Measurements from ENCODE around the gene ZMAT1.
"Not testable (repeated sequence)": the region's sequence is repeated elsewhere in the genome, so short reads cannot be mapped to it uniquely, and the experiment has no call there.

The ZMAT1 gene

DNA sequence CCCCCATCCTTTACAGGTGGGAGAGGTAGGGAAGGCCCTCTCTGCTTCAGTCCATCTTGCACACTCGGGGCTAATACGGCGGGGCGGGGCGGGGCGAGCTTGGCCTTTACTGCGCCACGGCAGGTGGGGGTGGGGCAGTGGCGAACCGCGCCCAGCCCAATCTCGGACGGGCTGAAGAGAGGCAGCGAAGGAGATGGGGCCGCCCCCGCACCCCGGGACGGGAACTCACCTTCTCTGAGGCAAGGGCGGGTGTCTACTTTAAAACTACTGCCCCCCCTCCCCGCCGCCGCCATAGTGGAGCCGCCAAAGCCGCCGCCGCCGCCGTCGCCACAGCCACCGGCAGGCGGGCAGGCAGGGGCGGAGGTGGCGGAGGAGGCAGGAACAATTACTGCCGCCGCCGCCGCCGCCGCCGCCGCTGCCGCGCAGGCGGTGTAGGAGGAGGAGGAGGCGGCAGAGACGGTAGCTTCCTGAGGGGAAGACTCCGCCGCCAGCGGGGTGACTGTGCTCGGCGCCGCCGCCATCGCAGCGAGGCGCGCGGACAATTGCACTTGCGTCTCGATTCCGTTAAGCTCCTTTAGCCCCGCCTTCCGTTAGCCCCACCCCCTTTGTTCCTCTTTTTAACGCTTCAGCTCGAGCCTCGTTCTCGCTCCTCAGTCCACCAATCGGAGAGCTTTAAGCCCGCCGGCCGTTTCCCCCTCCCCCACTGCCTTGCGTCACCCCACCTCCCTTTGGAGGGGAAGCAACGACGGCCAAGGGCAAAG is at the start of gene ZMAT1:
ZMAT1 (minus strand) TSS at position 540 of the 761 bp plus-strand sequence; CDS start at position 521, 19 bp downstream.
- DNase-seq: peak; percentile 93

DNA sequence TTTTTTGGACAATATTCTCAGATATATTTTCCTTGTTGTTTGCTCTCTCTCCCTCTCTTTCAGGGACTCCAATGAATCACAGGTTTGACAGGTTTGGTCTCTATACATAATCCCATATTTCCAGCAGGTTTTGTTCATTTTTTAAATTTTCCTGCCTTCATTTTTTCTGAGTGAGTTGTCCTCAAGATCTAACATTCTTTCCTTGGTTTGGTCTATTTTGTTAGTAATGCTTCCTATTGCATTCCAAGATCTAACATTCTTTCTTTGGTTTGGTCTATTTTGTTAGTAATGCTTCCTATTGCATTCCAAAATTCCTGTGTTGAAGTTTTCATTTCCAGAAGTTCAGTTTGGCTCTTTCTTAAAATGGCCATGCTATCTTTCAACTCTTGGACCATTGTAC is 45.3 kb upstream of the ZMAT1 start:
- no peak for DNase-seq

DNA sequence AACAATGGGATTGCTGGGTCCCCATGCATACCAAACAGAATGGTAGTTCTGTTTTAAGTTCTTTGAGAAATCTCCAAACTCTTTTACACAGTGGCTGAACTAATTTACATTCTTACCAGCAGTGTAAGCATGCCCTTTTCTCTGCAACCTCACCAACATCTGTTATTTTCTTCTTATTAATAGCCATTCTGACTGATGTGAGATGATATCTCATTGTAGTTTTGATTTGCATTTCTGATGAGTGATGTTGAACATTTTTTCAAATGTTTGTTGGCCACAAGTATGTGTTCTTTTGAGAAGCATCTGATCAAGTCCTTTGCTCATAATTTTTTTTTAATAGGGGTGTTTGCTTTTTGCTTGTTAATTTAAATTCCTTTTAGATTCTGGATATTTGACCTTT is 41.2 kb upstream of the ZMAT1 start:
- no peak for DNase-seq

DNA sequence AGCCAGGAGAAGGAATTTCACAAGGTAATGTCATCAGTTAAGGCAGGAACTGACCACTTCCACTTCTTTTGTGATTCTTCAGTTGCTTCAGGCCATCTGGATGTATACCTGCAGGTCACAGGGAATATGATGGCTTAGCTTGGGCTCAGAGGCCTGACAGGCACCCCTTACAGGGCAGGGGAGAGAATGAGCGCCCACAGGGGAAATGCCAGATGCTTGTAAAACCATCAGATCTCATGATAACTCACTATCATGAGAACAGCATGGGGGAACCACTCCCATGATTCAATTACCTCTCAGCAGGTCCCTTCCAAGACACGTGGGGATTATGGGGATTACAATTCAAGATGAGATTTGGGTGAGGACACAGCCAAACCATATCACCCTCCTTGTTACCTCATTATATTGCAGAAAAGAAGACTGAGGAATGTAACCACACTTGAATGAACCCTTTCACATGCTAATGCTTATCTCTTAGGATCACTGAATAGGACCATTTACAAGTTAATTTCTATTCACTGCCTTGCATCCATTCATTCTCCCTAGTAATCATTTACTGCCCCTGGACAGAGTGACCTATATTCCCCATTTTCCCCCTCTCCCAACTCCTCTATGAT is 33.2 kb upstream of the ZMAT1 start:
- DNase-seq: not testable (repeated sequence)

DNA sequence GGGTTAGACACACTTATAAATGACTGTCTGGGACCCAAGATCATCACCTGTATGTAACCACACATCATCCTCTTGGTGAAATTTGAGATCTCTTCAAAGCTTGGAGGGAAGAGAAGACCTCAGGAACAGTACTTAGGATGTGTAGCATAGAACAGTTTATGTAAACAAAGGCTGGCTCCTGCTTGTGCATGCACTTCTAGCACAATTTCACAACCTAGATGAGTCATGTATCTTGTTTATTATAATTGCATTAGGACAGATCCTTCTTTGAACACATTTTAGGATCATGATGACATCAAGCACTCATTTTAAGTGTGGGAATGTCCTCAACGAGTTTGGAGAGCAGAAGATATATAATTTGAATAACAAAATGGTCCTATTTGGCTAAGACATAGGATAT is 26.3 kb upstream of the ZMAT1 start:
- no peak for DNase-seq

DNA sequence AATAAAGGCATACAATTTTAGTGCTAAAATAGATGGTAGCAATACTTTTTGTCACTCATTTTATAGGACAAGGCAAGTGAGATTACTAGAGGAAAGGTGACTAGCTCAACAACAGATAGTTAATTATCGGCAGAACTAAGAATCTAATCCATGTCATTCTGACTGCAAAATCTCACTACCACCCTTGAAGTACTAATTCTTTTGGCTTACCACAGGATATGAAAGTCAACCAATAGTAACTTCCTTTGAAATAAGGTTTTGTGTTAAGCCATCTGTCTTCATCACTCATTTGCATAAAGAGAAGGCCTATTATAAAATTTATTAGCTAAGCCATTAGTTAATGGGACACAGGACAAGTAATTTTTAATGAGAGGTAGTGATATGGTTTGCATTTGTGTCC is 25.3 kb upstream of the ZMAT1 start:
- no peak for DNase-seq

DNA sequence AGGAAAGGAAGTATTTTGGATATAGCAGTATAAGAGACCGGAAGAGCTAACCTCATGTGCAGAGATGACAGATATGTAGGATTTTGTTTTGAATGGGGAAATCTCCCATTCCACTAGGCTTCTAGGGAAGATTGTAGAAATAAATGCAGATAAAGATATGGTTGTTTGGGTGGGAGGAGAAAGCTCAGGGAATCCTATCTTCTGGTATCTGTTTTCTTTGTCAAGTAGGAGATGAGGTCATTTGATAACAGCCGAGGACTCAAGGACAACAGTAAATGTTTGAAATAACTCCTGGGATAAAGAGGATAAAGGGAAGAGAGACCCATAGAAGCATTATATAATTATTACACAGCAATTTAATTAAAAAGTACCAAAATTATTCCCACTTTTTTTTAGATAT is 24.7 kb upstream of the ZMAT1 start:
- DNase-seq: no peak

DNA sequence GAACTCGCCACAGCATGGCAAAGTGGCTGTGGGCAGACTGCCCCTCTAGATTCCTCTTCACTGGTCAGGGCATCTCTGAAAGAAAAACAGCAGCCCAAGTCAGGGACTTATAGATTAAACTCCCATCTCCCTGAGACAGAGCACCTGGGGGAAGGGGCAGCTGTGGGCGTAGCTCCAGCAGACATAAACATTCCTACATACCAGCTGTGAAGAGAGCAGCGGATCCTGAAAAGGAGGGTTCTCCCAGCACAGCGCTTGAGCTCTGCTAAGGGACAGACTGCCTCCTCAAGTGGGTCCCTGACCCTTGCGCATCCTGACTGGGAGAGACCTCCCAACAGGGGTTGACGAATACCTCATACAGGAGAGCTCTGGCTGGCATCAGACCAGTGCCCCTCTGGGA is 18.8 kb upstream of the ZMAT1 start:
- DNase-seq: no peak

DNA sequence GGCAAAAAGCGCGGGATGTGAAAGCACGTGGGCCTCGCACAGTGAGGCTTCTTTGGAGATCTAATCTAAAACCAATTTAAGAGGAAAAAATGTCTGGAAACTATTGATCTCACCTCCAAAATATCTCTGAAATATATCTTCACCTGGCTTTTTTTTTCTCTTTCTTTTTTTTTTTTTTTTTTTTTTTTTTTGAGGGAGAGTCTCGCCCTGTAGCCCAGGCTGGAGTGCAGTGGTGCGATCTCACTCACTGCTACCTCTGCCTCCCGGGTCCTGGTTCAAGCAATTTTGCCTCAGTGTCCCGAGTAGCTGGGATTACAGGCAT is 383 bp upstream of the ZMAT1 start:
- no peak for DNase-seq

DNA sequence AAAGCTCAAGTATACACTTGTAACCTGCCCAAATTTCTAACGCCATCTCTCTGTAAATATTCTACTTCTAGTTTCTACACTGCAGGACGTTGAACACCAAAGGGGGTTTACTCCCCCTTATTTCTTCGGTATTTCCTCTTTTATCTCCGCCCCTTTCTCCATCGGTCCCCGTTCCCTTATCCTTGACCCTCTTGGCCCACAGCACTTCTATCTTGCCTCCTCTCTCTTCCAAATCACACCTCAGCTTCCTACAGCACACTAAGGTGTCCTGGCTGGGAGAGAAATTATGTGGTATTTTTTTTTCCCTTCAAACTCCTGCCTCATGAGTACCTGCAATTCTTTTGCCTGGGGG is 715 bp downstream of the ZMAT1 start:
- DNase-seq: no peak

DNA sequence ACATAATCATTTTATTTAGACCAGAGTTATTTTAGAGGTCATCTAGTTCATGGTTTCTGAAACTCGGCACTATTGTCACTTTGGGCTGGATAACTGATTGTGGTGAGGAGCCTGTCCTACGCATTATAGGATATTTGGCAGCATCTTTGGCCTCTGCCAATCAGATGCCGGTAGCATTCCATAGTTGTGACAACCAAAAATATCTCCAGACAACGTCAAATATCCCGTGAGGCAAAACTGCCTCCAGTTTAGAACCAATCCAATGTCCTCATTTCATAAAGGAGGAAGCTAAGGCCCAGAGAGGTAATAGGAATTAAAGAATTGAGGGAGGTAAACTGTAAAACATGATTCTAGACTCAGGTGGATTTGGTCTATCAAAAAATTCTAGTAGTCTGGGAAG is 6.1 kb downstream of the ZMAT1 start:
- no peak for DNase-seq

DNA sequence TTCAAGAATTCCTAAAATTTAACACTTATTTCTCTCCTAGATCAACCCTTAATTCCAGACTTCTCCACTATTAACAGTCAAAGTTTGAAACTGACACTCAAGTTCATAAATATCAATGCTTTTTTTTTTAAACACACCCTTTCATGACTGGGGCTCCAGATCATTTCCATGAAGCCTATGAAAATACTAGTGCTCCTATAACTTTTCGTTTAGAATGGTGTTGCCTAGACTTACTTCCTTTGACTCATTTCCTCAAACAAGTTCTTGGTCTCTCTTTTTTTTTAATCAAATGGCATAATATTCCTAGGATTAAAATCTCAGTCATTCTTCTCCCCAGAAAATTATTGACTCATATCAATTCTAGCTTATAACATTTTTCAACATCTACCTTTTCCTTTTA is 13.1 kb downstream of the ZMAT1 start:
- no peak for DNase-seq

DNA sequence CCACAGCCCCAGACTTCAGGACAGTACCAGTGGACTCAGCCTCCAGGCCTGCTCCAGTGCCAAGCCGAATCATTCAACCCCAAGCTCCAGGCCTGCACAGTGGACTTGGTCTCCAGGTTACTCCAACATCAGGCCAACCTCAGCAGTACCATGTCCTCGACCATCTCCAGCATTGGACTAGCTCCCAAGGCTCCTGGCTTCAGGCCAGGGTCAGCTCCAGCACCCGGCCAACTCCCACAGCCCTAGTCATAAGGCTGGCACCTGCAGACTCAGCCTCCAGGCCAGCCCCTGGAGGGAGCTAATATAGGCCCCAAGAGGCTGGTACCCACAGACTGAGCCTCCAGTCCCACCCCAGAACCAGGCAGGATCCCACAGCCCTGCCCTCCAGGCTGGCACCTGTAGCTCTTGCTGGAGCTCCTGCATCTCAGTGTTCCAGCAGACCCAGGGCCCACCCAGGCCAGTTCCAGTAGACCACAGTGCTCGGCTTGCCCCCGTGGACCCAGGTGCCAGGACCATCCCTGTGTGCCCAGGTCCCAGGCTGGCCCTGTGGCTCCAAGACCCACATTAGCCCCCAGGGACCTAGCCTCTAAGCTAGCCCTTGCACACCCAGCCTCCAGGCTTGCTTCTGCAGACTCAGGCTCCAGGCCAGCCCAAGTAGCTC is 25.6 kb downstream of the ZMAT1 start:
- DNase-seq: no peak

DNA sequence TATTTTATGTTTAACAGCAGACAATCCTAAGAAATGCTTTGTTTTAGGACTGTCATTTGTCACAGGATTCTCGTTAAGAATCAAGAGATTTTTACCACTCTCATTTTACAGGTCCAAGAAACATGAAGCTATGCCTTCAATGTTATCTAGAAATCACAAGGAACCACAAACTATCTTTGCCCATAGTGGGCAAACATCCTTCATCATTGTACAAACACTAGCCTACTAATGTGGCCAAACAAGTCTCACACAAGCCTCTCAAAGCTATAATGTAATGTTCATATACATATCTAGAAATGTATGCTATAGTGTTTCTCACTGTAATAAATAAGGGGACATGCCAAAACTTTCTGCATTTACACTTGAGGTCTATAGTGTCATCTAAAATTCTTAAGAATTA is 26.8 kb downstream of the ZMAT1 start:
- DNase-seq: no peak
